ENCODE results near the gene TTC7B.

Gene TTC7B

DNA sequence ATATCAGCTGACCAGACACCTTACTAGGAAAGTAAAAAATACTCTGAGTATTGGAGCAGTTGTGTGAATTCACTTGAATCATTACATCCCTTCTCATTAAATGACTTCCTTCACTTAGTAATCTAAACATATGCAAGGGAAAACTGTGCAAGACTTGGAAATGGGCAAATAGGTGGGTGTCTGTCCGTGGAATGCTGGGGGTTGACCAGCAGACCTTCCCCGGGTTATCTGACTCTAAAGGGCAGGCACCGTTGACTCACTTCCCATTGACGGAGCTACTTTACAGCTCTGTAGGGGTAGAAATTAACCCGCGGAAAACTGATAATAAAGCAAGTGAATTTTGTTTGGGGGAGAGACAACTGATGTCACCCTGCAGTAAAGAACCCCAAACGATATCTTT is 199.3 kb downstream of the TTC7B start:
- DNase-seq (ENCODE audit: low spot score): no peak

DNA sequence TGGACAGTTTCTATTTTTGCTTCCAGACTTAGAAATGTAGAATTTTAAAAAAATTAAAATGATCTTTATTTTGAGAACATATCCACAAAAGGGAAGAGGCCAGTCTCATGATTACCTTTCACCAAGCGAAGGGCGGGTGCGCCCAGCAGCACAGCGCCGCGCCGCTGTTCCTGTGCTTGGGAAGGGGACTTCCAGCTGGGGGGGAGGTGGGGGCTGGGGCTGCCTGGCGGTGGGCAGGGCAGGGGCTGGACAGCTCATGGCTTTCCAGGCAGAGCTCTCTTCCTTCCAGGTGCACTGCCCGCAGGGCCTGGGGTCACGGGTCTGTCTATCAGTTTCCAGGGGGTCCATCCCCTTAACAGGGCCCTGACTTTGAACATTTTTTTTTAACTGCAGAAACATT is 199.9 kb downstream of the TTC7B start:
- no peak for DNase-seq (ENCODE audit: low spot score)

DNA sequence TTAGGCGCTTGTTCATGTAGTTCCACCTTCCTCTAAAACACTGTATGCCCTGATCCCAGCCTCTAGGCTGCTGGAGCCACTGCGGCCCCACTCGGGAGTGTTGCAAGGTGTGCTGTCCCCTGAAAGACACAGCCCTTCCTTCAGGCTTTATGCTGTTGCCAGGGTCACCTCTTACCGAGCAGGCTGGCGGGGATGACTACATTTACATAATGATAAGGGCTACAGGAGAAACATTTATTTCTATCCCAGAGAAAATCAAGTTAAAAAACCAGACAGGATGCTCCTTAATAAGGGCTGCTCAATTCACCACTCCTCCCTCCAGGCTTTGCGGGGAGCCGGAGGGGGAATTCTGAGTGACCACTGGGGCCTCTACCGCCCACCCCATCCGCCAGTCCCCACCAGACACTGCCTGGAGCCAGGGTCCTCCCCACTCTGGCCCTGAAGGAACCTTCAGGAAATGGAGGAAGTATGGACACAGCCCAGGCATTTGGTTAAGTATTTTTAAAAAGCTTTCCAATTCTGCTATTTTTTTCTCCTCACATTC is 200.6 kb downstream of the TTC7B start:
- no peak for DNase-seq (ENCODE audit: low spot score)

DNA sequence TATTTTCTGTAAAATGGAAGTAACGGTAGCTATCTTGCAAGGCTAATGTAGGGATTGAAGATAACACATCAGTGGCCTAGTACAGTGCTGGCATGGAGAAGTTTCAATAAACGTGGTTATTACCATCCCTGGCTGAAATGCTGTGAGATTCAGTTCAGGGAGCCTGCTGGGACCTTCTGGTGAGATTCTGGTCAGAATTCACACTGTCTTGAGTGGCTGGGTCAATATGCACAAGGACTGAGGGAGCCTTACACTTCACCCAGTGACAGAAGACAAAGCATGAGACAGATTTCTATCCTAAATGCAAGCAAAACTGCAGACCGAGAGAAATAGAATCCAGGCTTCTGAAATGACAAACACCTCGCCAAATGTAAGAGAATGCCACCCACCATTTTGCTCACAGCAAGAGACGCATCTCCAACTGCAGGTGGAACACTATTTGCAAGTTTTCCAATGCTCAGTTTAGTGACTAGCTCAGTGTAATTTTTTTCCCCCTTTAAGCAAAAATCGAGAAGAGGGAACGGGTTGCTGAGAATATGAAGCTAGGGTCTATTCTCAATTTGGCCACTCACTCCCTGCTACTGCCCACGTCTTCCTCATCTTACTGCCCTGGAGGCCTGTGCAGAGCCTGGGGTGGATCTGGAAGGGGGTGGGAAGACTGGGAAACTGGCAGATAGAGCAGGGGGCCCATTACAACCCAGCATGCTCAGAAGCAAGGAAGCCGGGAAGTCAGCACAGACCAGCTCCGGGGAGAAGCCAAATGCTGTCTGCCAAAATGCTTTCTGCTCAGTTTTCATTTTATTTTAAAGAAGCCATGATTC is 201.3 kb downstream of the TTC7B start:
- DNase-seq (ENCODE audit: low spot score): no peak

DNA sequence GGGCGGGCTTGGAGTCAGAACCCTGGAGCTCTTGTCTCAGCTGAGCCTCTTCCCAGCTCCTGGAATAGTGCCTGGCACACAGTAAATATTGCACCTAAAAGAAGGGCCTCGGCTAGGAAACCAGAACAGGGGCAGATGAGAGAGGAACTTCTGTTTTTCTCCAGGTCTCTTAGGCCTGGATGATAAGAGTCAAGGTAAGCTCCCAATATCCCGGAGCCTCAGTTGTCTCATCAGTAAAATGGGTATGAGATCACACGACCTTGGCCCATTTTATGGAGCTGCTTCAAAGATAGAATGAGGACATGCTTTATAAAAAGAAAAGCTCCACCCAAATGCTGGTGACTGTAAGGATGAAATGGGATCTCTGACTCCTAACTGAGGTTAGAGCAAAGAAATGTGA is 202.2 kb downstream of the TTC7B start:
- no peak for DNase-seq (ENCODE audit: low spot score)

DNA sequence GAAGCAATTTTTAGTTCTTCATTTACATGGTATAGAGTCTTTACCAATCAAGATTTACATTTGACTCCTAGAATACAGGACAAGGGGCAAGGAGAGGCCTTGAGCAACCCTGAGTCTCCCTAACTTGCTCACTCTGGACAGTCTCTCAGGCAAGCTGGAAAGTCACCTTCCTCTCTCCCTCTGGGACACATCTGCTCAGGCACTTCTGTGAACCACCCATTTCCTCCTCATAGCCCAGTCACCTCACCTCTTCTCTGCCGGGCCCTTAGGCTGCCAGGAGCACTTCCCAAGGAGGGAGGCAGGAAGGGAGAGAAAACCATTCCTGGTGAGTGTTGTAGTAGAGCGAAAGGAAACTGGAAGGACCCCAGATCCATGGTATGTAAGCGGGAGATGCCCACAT is 202.8 kb downstream of the TTC7B start:
- DNase-seq (ENCODE audit: low spot score): no peak

DNA sequence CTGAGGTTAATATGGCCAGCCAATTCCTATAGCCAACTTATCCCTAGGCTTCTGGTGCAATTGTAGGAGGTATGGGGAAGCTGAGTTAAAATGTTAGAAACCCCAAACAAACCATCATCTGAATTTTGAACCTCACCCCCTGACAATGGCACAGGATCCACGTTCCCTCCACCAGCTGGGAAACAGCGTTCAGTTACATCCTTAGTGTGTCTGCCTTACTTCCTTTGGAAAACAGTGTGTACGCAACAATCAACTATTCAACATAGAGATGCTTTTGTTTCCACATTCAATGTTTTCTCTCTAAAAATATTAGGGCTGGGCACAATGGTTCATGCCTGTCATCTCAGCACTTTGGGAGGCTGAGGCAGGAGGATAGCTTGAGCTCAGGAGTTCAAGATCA is 203.4 kb downstream of the TTC7B start:
- DNase-seq (ENCODE audit: low spot score): no peak

DNA sequence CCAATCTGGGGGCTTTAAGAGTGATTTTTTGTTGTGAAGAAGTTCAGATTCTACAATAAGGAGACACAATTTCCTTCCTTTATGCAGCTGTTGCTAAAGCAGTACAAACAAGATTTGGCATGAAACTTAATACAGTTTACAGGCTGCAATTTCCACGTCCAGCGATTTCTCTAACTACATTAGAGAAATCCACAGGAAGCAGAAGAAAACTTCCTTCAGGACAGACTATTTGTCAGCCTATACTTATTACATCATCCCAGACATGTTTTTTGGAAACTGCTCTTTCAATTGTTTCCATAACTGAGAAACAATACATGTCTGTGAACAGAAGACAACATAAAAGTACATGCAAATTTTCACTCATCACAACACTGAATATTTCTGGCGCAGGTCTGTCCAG is 204.3 kb downstream of the TTC7B start:
- DNase-seq (ENCODE audit: low spot score): no peak

DNA sequence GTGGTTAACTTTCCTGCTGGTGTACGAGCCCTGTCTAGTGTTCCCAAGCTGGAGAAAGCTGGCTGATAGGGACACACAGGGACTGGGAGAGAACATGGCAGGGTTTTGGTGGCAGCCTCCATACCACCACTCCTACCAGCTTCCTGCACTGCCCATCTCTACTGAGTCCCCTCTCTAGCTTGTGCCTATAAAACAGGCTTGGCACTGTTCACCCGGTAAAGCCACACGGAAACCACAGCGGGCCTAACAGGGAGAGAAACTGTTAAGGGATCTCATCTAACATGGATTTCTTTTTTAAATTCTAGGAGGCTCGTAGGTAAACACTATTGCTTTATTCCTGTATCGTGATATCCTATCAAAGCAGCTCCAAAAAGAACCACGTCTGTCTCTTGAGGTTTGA is 204.7 kb downstream of the TTC7B start:
- DNase-seq (ENCODE audit: low spot score): no peak

DNA sequence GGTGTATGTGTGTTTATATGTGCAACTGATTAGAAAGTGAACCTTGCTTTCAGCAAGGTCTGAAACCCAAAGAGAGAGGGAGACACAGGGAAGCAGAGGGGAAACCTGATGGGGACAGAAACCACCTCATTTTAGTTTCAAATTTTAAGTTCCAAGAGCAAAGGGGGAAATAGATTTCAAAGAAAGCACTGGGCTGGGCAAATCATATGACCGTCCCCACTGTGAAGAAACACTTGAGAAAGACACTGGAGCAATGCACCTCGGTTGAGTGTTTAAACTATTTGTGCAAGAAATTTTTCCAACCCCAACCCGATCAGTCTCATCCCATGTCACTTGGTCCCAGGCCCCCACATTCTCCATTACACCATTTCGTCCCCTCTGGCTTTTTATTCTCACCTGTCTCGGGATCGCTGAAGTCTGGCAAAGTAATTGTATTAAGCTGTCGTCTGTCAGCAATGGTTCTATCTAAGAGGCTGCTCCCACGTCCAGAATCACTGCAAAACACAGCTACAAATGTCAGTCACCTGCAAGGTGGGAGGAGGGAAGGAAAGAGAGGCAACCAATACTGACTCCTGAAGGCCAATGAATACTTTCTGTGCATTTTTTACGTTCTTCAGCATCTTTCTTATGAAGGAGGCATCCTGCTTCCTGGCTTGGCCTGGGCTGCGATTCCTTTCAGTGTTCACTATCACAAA is 205.7 kb downstream of the TTC7B start:
- DNase-seq (ENCODE audit: low spot score): no peak

DNA sequence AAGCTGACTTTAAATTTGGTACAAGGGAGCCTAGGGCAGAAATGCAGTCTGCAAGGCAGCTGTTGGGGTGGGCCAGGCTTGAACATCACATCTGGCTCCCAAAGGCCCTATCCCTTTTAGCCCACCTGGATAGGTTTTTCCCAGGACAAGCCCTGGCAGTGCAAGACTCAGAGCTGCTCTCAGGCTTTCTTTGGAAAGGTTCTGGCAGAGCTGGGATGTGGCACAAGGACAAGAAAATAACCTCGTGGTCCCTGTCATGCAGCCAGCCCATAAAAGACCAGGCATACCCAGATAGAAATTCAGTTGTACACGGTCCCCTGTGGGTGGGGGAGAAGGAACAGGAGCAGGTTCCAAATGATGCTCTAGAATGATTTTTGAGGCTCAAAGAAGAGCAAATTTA is 206.9 kb downstream of the TTC7B start:
- DNase-seq (ENCODE audit: low spot score): no peak

DNA sequence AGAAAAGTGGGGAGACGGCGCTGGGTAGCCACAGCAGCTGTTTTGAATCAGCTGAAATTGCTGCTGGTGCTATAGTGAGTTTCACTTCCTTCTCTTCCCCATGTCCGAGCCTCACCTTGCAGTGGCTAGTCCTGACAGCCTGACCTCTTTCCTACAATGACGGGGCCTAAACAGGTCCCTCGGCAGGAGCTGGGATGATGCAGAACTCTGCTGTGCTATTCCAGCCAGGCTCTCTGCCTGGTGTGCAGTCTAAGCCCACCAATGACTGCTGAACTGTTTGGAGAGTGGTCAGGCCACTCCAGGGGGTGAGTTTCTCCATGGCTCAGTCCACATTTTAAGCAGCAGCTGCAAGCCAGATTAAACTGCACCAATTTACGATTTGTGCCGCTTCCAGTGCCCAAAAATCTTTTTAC is 207.3 kb downstream of the TTC7B start:
- no peak for DNase-seq (ENCODE audit: low spot score)

DNA sequence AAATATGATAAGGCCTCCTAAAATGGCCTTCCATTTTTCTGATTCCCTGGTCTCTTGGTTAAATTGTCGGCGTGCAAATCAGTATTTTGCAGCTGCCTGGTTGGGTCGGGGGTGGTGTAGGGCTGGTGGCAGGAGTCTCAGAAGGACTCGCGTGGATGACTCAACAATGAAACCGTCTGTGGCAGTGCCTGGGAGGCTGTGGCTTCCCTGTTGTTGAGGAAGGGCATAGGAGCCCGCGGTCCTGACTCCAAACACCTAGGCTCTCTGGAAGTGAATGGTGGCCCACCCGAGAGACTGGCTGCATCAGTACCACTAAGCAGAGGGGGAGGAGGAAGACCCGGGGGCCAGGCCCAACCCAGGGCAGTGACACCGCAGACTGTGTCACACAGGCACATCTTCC is 207.9 kb downstream of the TTC7B start:
- no peak for DNase-seq (ENCODE audit: low spot score)

DNA sequence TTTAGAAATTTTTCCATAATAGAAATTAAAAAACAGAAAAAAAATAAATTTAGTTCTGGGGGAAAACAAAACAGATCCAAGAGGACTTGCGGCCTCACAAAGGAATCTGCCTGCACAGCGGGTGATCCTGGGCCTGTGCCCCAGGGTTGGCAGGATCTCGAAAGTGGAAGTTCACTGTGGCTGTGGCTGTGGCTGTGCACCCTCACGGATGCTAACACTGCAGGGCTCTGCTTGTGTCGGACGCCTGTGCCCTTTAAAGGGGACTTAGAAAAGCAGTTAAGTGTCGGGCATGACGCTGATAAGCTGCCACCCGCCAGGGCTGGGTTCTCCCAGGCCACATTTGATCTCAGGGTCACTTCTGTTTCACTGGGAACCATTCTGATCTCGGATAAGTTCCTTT is 209.1 kb downstream of the TTC7B start:
- no peak for DNase-seq (ENCODE audit: low spot score)

DNA sequence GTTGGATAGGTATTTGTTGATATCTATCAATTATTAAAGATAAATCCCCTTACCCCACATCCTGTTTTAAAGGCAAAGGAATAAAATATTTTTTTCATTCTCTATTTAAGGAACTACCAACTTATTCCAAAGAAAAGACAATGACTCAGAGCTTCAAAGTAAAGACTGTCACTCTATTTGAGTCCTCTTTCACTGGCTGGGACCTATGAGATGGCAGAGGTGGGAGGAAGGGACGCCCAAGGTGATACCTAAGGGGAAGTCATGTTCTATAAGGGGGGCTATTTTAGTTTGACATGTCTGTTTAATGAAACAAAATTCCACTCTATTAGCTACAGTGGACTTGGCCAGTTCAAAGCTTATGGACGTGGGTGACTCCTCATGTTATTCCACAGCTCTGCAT is 209.8 kb downstream of the TTC7B start:
- DNase-seq (ENCODE audit: low spot score): no peak

DNA sequence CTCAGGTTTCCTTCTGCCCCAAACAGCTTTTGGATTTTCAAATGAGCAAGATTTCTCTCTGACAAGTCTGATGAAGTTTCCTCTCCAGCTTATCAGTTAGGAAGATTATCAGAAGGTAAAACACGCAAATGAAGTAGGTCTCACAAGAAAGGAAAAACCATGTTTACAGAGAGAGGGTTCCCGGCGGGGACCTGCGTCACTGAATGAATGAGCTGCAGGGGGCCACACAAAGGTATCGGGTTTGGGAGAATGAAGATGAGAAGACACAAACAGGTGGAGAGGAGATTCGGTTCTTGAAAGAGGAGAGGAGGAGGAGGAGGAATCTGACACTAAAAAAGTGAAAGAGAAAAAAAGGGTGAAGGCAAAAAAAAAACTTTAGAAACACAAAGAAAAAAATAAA is 210.8 kb downstream of the TTC7B start:
- DNase-seq (ENCODE audit: low spot score): no peak

DNA sequence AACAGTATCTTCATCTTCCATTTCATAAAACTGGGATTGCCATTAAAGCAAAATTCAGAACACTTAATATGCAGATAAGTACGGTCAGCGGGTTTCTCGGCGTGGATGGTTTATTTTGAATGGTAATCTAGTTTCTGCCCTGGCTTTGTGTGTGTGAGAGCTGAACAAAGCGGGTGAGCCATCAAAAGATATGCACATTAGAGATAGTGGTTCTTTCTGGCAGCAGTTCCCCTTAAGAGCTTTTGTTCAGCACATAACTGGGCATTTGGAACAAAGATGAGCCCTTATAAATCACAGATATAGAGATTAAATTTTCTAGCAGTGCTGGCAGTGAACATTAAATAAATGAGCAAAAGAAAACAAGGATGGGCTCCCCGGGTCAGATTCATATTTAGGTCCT is 211.9 kb downstream of the TTC7B start:
- DNase-seq (ENCODE audit: low spot score): no peak

DNA sequence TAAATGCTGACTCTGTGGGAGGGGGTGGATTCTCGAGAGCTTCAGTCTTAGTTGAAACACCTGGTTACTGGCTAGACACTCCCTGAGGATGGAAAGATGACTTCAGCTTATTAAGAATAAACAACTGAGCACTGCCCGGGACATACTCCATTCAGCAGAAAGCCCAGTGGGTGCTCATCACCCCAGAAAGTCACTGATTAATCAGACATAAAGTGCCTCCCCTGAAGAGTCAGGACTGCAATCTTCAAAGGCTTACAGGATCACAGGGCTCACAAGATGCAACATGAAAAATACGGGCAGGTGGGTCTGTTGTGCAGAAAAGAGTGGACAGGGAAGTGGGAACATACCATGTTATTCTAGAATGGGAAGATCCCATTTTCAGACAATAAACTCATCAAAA is 212.4 kb downstream of the TTC7B start:
- no peak for DNase-seq (ENCODE audit: low spot score)

DNA sequence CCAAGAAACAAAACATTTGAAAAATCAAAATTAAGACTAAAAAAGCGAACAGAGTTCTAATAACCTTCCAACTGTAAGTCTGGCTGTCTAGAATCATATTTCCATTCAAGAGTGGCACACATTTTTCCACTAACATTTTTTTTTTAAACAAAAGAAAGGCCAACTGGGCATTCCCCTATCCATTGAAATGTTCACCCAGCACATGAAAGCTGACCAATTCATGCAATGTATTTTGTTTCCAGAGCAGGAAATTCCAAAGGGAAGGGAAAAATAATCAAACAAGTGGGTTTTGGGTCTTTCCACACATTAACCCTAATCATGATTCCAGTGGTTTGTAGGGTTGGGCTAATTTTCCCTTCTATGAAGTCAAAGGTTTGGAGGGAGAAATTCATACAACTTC is 212.9 kb downstream of the TTC7B start:
- DNase-seq (ENCODE audit: low spot score): no peak

DNA sequence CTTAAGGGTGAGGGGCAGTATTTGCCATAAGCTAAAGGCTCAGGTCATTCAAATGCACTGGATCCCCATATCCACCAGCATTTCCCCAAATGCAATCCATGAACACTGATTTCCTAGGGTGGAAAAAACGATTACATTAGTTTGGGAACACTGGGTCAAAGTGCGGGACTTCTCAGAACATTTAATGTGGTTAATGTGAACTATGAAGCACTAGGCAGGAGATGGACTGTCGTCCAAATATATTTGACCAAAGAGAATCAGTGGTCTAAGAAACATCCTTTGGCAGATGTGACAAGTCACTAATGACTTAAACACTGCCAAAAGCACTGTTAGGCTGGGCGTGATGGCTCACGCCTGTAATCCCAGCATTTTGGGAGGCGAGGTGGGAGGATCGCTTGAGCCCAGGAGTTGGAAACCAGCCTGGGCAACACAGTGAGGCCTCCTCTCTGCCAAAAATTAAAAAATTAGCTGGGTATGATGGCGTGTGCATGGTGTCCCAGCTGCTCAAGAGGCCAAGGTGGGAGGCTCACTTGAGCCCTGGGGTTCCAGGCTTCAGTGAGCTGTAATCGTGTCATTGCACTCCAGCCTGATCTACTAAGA is 214.0 kb downstream of the TTC7B start:
- DNase-seq (ENCODE audit: low spot score): no peak

DNA sequence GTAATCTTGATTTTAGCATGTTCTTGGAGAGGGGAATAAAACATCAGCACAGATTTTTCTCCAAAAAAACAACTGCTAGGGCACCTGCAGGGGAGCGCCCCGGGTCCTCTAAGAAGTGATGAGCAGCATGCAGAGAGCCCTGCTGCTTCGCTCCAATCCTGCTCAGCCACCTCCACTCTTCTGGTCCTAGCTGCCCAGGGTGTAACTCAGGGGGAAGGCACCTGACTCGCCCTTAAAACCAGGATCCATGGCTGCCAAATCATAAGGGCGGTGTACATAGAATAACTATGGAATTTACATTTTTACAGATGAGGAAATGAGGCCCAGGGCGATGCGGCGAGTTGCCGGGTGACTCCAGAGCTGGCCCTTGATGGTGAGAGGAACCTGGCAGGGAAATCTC is 214.7 kb downstream of the TTC7B start:
- DNase-seq (ENCODE audit: low spot score): no peak

DNA sequence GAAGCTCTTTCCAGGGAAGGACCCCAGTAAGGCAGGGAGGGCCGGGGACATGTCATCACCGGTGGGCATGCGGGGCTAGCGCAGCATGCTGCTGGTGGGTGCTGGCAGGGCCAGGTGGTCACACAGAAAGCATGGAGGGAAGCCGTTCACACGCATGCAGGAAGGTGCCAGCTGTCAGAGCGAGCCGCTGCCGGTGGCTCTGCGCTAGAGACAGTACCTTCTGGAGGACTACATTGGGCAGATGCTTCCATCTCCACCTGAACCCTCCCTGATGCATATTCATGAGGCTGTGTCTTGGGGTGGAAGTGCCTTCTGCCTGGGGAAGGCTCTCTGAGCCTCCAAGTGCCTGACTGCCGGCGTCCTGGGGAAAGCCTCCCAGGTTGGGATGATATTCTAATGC is 215.6 kb downstream of the TTC7B start:
- no peak for DNase-seq (ENCODE audit: low spot score)

Measured in AG20443 (cell line).